ENCODE data around the gene FAM131B.

DNA sequence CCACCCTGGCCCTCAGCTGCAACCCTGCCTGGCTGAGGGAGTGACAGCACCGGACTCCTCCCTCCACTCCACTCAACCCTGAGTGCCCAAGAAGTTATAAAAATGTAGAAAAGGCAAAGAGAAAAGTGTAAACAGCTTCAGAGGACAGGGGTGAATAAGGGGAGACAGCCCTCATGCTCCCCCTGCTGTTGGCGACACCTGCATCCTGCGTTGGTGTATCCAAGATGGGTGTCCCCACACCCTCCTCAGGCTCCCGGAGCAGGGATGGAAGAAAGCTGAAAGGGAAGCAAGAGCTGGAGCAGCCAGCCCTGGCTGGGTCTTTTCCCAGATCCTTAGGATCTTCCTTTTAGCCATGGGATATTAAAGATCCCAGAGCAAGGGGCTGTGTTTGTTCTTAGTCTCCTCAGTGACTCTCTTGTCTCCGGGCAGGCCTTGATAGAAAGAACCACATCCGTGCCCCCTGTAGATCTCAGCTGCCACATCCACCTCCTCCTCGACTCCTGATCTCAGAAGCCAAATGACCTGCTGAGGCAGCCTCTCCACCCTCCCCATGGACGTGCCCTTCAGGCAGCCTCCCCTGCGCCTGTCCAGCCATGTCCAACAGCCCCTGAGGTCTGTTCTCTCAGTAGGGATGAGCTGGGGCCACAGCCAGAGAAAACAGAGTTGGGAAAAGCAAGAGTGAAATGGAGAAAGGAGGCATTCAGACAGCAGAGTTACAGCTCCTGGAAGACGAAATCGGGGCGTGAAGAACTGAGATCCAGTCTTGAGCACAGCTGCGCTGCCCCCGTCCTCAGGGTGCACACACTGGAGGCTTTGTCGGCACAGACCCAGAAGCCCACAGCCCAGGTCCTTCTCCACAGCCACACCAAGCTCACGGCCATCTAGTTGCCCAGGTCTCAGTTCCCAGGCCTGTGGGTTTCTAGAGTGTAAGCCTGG is 6.8 kb downstream of the FAM131B start:
- no peak for TF ChIP-seq ARNT (IDR thresholded peaks at IDR 0.05)
- TF ChIP-seq NFRKB (IDR thresholded peaks at IDR 0.05), result no peak
- TF ChIP-seq FOXM1 (IDR thresholded peaks at IDR 0.05; ENCODE audit: borderline replicate concordance), result no peak
- TF ChIP-seq ZNF384 (IDR thresholded peaks at IDR 0.05), result no peak
- no peak for TF ChIP-seq FOXK2 (IDR thresholded peaks at IDR 0.05)
- no peak for TF ChIP-seq SUZ12 (IDR thresholded peaks at IDR 0.05)
- TF ChIP-seq SP1 (IDR thresholded peaks at IDR 0.05), result no peak
- TF ChIP-seq ELF4 (IDR thresholded peaks at IDR 0.05), result no peak

Measured in HEK293T (cell line).